OCI-LY1 (cell line): Measurements from ENCODE around the gene C20orf204.

Experiments
- EZH2 ChIP-seq: fragments of 200-600 bp; sonication (generic), shearing (Covaris generic); IDR thresholded peaks from 2 replicates; pipeline ENCODE4 v1.8.0; 2017; ENCODE audit warnings: borderline replicate concordance, mixed run types, mild to moderate bottlenecking, antibody characterized with exemption, low read length, moderate library complexity, mixed read lengths
- TF ChIP-seq, protein P1 (sequence below): fragments of 200-600 bp; sonication (generic), shearing (Covaris generic); IDR thresholded peaks from 2 replicates; pipeline ENCODE4 v1.5.1; 2017; ENCODE audit warnings: mild to moderate bottlenecking, antibody characterized with exemption, low read length, moderate library complexity, mixed read lengths

- TF ChIP-seq, protein P1, sequence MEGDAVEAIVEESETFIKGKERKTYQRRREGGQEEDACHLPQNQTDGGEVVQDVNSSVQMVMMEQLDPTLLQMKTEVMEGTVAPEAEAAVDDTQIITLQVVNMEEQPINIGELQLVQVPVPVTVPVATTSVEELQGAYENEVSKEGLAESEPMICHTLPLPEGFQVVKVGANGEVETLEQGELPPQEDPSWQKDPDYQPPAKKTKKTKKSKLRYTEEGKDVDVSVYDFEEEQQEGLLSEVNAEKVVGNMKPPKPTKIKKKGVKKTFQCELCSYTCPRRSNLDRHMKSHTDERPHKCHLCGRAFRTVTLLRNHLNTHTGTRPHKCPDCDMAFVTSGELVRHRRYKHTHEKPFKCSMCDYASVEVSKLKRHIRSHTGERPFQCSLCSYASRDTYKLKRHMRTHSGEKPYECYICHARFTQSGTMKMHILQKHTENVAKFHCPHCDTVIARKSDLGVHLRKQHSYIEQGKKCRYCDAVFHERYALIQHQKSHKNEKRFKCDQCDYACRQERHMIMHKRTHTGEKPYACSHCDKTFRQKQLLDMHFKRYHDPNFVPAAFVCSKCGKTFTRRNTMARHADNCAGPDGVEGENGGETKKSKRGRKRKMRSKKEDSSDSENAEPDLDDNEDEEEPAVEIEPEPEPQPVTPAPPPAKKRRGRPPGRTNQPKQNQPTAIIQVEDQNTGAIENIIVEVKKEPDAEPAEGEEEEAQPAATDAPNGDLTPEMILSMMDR, result no peak
- TF ChIP-seq EZH2, result no peak
These were observed 40.3 kb downstream of the C20orf204 start for GRCh38 chr20:64076061-64076997.
